Smooth muscle cell (in vitro differentiated cells): ENCODE measurements around the gene SRR. TPM values are rescaled to one million over a fixed set of nuclear protein-coding genes. Genes with fewer than 3 reads are reported as not detected.

Source experiments
- DNase-seq: peaks from one replicate; lab custom pipeline; 2025; ENCODE audit not compliant: unreplicated experiment; lab: John Stamatoyannopoulos, UW
- H2AFZ ChIP-seq: fragments of 200-600 bp; sonication (generic); 2 replicates; pipeline ENCODE4 v1.6.0; 2016; ENCODE audit warnings: antibody characterized with exemption, low read depth, mild to moderate bottlenecking
- H3F3A ChIP-seq: fragments of 200-600 bp; sonication (generic); 2 replicates; pipeline ENCODE4 v1.6.0; 2017; ENCODE audit warnings: antibody characterized with exemption, low read depth
- H3K27ac ChIP-seq: fragments of 200-600 bp; sonication (generic); 2 replicates; pipeline ENCODE4 v1.5.1; 2016; ENCODE audit warnings: low read depth, mild to moderate bottlenecking
- H3K27me3 ChIP-seq: fragments of 200-600 bp; sonication (generic); 2 replicates; pipeline ENCODE4 v1.6.1; 2016; ENCODE audit warnings: low read depth, mild to moderate bottlenecking
- H3K36me3 ChIP-seq: fragments of 200-600 bp; sonication (generic); 2 replicates; pipeline ENCODE4 v1.5.1; 2016; ENCODE audit warnings: low read depth
- H3K4me1 ChIP-seq: fragments of 200-600 bp; sonication (generic); 2 replicates; pipeline ENCODE4 v1.5.1; 2016; ENCODE audit warnings: low read depth
- H3K4me2 ChIP-seq: fragments of 200-600 bp; sonication (generic); 2 replicates; pipeline ENCODE4 v1.6.0; 2016; ENCODE audit warnings: mild to moderate bottlenecking
- H3K4me3 ChIP-seq: fragments of 200-600 bp; sonication (generic); 2 replicates; pipeline ENCODE4 v1.5.1; 2016; ENCODE audit warnings: mild to moderate bottlenecking
- H3K79me2 ChIP-seq: fragments of 200-600 bp; sonication (generic); 2 replicates; pipeline ENCODE4 v1.6.0; 2016; ENCODE audit warnings: low read depth, mild to moderate bottlenecking
- H3K9ac ChIP-seq: fragments of 200-600 bp; sonication (generic); 2 replicates; pipeline ENCODE4 v1.6.0; 2016; ENCODE audit warnings: low read depth
- H3K9me3 ChIP-seq: fragments of 200-600 bp; sonication (generic); replicated peaks from 2 replicates; pipeline ENCODE4 v1.5.1; 2016; ENCODE audit warnings: low read depth
- H4K20me1 ChIP-seq: fragments of 200-600 bp; sonication (generic); 2 replicates; pipeline ENCODE4 v1.6.0; 2016; ENCODE audit warnings: low read depth
- WGBS: methylation state at CpG from one replicate; pipeline ENCODE4 v1.1.7; 2016; ENCODE audit warnings: low lambda C conversion rate; 5-methylcytosine and 5-hydroxymethylcytosine counted together
- polyA plus RNA-seq: library from polyadenylated mRNA; unstranded; fragments of >200 nt; fragmentation: Nextera tagmentation; extraction: Ambion mirVana; gene quantifications from 2 replicates; pipeline ENCODE4 v1.2.1, GENCODE V29; 2016
- total RNA-seq: library from RNA; depleted of rRNA; stranded (reverse); fragments of >200 nt; gene quantifications from 2 replicates; pipeline ENCODE4 v1.2.3, GENCODE V29; 2014
- TF ChIP-seq, protein P1 (sequence below): fragments of 200-600 bp; sonication (generic); IDR thresholded peaks from 2 replicates; pipeline ENCODE4 v1.5.1; 2017; ENCODE audit warnings: borderline replicate concordance, mild to moderate bottlenecking, antibody characterized with exemption; ENCODE audit not compliant: insufficient read depth, poor library complexity, severe bottlenecking

Gene SRR
- total and polyA plus RNA-seq, 2 experiments from 2014 or later = 11.3 to 35.2 TPM

DNA sequence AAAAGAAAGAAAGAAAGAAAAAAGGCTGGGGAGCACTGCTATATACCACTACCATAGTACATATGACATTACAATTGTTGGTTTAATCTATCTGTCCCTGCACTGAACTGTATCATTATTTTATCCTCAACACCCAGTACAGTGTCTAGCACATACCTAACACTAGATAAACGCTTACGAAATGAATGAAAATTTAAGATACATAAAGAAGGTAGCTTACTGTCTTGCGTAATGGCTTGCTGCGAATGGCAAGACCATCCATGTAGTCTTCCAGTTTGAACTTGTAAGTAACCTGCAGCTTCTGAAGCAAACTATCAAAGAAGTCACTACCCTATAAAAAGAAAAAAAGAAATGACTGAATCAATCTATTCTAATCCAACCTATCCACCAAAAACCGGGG is 6.7 kb upstream of the SRR start:
- H3K27me3 ChIP-seq = no peaks in the 10 kb centered on the region
- H3K4me3 ChIP-seq = no peak overlapping the region
- TF ChIP-seq, protein P1, sequence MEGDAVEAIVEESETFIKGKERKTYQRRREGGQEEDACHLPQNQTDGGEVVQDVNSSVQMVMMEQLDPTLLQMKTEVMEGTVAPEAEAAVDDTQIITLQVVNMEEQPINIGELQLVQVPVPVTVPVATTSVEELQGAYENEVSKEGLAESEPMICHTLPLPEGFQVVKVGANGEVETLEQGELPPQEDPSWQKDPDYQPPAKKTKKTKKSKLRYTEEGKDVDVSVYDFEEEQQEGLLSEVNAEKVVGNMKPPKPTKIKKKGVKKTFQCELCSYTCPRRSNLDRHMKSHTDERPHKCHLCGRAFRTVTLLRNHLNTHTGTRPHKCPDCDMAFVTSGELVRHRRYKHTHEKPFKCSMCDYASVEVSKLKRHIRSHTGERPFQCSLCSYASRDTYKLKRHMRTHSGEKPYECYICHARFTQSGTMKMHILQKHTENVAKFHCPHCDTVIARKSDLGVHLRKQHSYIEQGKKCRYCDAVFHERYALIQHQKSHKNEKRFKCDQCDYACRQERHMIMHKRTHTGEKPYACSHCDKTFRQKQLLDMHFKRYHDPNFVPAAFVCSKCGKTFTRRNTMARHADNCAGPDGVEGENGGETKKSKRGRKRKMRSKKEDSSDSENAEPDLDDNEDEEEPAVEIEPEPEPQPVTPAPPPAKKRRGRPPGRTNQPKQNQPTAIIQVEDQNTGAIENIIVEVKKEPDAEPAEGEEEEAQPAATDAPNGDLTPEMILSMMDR = no peak
- no peaks in the 10 kb centered on the region for H3F3A ChIP-seq
- H3K9me3 ChIP-seq = no peaks in the 10 kb centered on the region
- DNase-seq = no peak
- no peak overlapping the region for H3K9ac ChIP-seq
- no peak overlapping the region for H3K27ac ChIP-seq
- H3K36me3 ChIP-seq = peaks cover 4% of the 10 kb centered on the region
- H3K79me2 ChIP-seq = peaks cover 73% of the 10 kb centered on the region
- H2AFZ ChIP-seq = no peak overlapping the region
- no peak overlapping the region for H3K4me2 ChIP-seq
- H3K4me1 ChIP-seq = peaks cover 3% of the 10 kb centered on the region
- peaks cover 79% of the 10 kb centered on the region for H4K20me1 ChIP-seq
- 94% methylated on average over 5 of the region's 5 CpGs for WGBS

DNA sequence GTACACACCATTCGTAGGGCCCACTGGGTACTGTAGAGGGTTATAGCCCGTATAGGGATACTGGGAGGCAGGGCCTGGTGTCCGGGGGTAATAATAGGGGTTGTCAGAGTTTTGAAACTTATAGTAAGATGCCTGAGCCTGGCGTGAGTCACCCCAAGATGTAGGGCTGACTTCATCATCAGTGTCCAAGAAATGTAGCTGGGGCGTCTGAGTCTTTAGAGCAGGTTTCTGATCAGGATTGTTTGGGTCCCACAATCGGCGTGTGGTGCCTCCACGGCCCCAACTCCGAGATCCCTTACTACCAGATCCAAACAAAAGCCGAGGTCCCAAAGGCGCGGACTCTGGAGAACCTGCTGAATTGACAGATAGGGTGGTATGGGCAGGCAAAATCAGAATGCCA is 4.6 kb upstream of the SRR start:
- Histone ChIP-seq H3K36me3 (peaks cover 4% of the 10 kb centered on the region), H3K9me3 (no peaks in the 10 kb centered on the region), H3K4me1 (peaks cover 6% of the 10 kb centered on the region), H3K79me2 (peaks cover 81% of the 10 kb centered on the region), H3F3A (no peaks in the 10 kb centered on the region), H3K27ac (no peak overlapping the region), H3K4me3 (no peak overlapping the region), H3K9ac (no peak overlapping the region), H3K27me3 (no peaks in the 10 kb centered on the region), H2AFZ (no peak overlapping the region), H3K4me2 (no peak overlapping the region), H4K20me1 (peaks cover 66% of the 10 kb centered on the region)
- no peak for DNase-seq
- WGBS = 97% methylated on average over 12 of the region's 12 CpGs
- TF ChIP-seq, protein P1 = no peak

DNA sequence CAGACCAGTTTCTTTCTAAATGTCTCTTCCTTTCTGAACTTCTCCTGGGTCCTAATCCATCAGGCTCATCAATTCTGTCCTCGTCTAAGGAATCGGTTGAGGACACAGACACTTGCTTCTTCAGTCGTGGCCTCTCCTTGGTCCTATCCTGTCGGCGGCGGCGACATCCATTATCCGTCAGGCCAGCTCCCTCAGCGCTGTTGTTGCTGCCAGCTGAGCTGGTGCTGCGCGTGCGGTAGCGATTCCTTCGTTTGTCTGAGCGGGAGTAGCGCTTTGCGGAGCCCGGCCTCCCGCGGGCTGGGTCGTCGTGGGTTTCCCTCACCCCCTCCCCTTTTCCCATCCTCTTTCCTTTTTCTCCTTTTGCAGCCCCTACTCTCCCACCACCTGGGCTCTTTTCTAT is 4.0 kb upstream of the SRR start:
- no peak overlapping the region for H3K4me2 ChIP-seq
- H3F3A ChIP-seq = no peaks in the 10 kb centered on the region
- 94% methylated on average over 22 of the region's 22 CpGs for WGBS
- TF ChIP-seq, protein P1 = no peak
- peaks cover 4% of the 10 kb centered on the region for H3K36me3 ChIP-seq
- H3K27me3 ChIP-seq = no peaks in the 10 kb centered on the region
- H2AFZ ChIP-seq = no peak overlapping the region
- no peak overlapping the region for H3K9ac ChIP-seq
- no peaks in the 10 kb centered on the region for H3K9me3 ChIP-seq
- peaks cover 59% of the 10 kb centered on the region for H4K20me1 ChIP-seq
- H3K79me2 ChIP-seq = peaks cover 84% of the 10 kb centered on the region
- H3K4me1 ChIP-seq = peaks cover 6% of the 10 kb centered on the region
- H3K4me3 ChIP-seq = no peak overlapping the region
- no peak for DNase-seq
- no peak overlapping the region for H3K27ac ChIP-seq

DNA sequence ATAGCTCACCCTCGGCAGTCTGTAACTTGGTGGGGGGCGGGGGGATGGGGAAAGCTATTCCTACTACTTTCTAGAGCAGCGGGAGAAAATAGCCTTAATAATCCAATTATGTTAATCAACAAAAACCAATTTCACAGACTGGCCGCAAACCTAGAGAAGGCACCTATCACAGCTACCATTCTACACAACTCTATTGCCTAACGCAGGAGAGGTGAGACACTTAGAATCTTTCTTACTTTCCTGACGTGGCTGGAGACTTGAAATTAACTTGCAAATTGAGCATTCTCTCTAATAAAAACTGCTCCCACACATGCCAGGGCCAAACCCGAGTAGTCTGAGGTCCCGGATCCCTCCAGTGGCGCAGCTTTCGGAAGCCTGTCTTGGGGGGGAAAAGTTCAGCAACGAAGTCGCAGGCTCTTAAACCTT is 959 bp upstream of the SRR start:
- 1% methylated on average over 12 of the region's 12 CpGs for WGBS
- Histone ChIP-seq H3K36me3 (peaks cover 4% of the 10 kb centered on the region), H3K9me3 (no peaks in the 10 kb centered on the region), H3K79me2 (peaks cover 64% of the 10 kb centered on the region), H2AFZ (peak overlapping the region; percentile 94), H3K27ac (peak overlapping the region; percentile 86), H4K20me1 (peaks cover 30% of the 10 kb centered on the region), H3K9ac (peak overlapping the region; percentile 89), H3F3A (no peaks in the 10 kb centered on the region), H3K4me2 (peak overlapping the region; percentile 95), H3K4me3 (peak overlapping the region; percentile 96), H3K4me1 (peaks cover 6% of the 10 kb centered on the region), H3K27me3 (no peaks in the 10 kb centered on the region)
- no peak for DNase-seq
- TF ChIP-seq, protein P1 = no peak
